ENCODE data around the gene DR1. TPM values are rescaled to one million over a fixed set of nuclear protein-coding genes. Genes with fewer than 3 reads are reported as not detected.
"Not testable (repeated sequence)": the region's sequence is repeated elsewhere in the genome, so short reads cannot be mapped to it uniquely, and the experiment has no call there.

The DR1 gene
- total RNA-seq, 1 experiment from 2014 or later: 77.2 TPM

GRCh38 chr1:93384656-93385055 lies 38.9 kb downstream of the DR1 start:
- no peak for TF ChIP-seq CTCF (conservative IDR thresholded peaks at IDR 0.05; ENCODE audit: low read depth, low read length)
- no peaks in the 10 kb centered on the region for H3K4me1 ChIP-seq (ENCODE audit: insufficient read depth, low read length, poor library complexity, severe bottlenecking)
- H3K27me3 ChIP-seq (replicated peaks; ENCODE audit: insufficient read depth, low read depth, low read length, poor library complexity): no peaks in the 10 kb centered on the region
- no TSS peak for BruUV-seq (replicated peaks)
- peaks cover 10% of the 10 kb centered on the region for H3K9me3 ChIP-seq (ENCODE audit: low read depth, low read length, poor library complexity, severe bottlenecking)
- POLR2A ChIA-PET (ENCODE audit: low non-redundant PET): no interaction called here
- CTCF ChIA-PET: no interaction called here
- no peak overlapping the region for H3K4me3 ChIP-seq (ENCODE audit: low read depth, low read length, poor library complexity, severe bottlenecking)
- intact Hi-C loops (cut with micrococcal nuclease; ENCODE audit: unreplicated experiment): no loop called here
- H3K36me3 ChIP-seq (ENCODE audit: insufficient read depth, low read length, poor library complexity, severe bottlenecking): no peaks in the 10 kb centered on the region
- DNase-seq (ENCODE audit: low spot score): no peak
- H3K27ac ChIP-seq (ENCODE audit: low read depth, low read length, poor library complexity, severe bottlenecking): no peak overlapping the region

- intact Hi-C loops (cut with micrococcal nuclease; ENCODE audit: unreplicated experiment); H3K4me1 ChIP-seq (ENCODE audit: insufficient read depth, low read length, poor library complexity, severe bottlenecking); H3K9me3 ChIP-seq (ENCODE audit: low read depth, low read length, poor library complexity, severe bottlenecking); H3K4me3 ChIP-seq (ENCODE audit: low read depth, low read length, poor library complexity, severe bottlenecking); BruUV-seq (replicated peaks); H3K36me3 ChIP-seq (ENCODE audit: insufficient read depth, low read length, poor library complexity, severe bottlenecking); H3K27ac ChIP-seq (ENCODE audit: low read depth, low read length, poor library complexity, severe bottlenecking); POLR2A ChIA-PET (ENCODE audit: low non-redundant PET); CTCF ChIA-PET; DNase-seq (ENCODE audit: low spot score); H3K27me3 ChIP-seq (replicated peaks; ENCODE audit: insufficient read depth, low read depth, low read length, poor library complexity): not testable (repeated sequence)
Observed at GRCh38 chr1:93386268-93386667, 40.6 kb downstream of the DR1 start.

GRCh38 chr1:93394514-93394913 lies 48.8 kb downstream of the DR1 start:
- Histone ChIP-seq H3K27ac (ENCODE audit: low read depth, low read length, poor library complexity, severe bottlenecking) (no peak overlapping the region), H3K4me3 (ENCODE audit: low read depth, low read length, poor library complexity, severe bottlenecking) (no peak overlapping the region), H3K9me3 (ENCODE audit: low read depth, low read length, poor library complexity, severe bottlenecking) (no peaks in the 10 kb centered on the region), H3K36me3 (ENCODE audit: insufficient read depth, low read length, poor library complexity, severe bottlenecking) (no peaks in the 10 kb centered on the region), H3K4me1 (ENCODE audit: insufficient read depth, low read length, poor library complexity, severe bottlenecking) (no peaks in the 10 kb centered on the region), H3K27me3 (replicated peaks; ENCODE audit: insufficient read depth, low read depth, low read length, poor library complexity) (no peaks in the 10 kb centered on the region)
- TF ChIP-seq CTCF (conservative IDR thresholded peaks at IDR 0.05; ENCODE audit: low read depth, low read length) (no peak), EZH2 (IDR thresholded peaks at IDR 0.05; ENCODE audit: borderline replicate concordance, low read depth, low read length, poor library complexity, severe bottlenecking) (no peak)
- no TSS peak for BruUV-seq (replicated peaks)
- intact Hi-C loops (cut with micrococcal nuclease; ENCODE audit: unreplicated experiment): no loop called here
- no peak for DNase-seq (ENCODE audit: low spot score)
- ChIA-PET POLR2A (ENCODE audit: low non-redundant PET) (no interaction called here), CTCF (no interaction called here)

GRCh38 chr1:93395195-93395594 lies 49.5 kb downstream of the DR1 start:
- ChIA-PET CTCF (no interaction called here), POLR2A (ENCODE audit: low non-redundant PET) (no interaction called here)
- Histone ChIP-seq H3K4me1 (ENCODE audit: insufficient read depth, low read length, poor library complexity, severe bottlenecking) (no peaks in the 10 kb centered on the region), H3K4me3 (ENCODE audit: low read depth, low read length, poor library complexity, severe bottlenecking) (no peak overlapping the region), H3K27ac (ENCODE audit: low read depth, low read length, poor library complexity, severe bottlenecking) (no peak overlapping the region), H3K36me3 (ENCODE audit: insufficient read depth, low read length, poor library complexity, severe bottlenecking) (no peaks in the 10 kb centered on the region), H3K27me3 (replicated peaks; ENCODE audit: insufficient read depth, low read depth, low read length, poor library complexity) (no peaks in the 10 kb centered on the region), H3K9me3 (ENCODE audit: low read depth, low read length, poor library complexity, severe bottlenecking) (no peaks in the 10 kb centered on the region)
- intact Hi-C loops (cut with micrococcal nuclease; ENCODE audit: unreplicated experiment): no loop called here
- no TSS peak for BruUV-seq (replicated peaks)
- no peak for DNase-seq (ENCODE audit: low spot score)
- no peak for TF ChIP-seq CTCF (conservative IDR thresholded peaks at IDR 0.05; ENCODE audit: low read depth, low read length)
- TF ChIP-seq EZH2 (IDR thresholded peaks at IDR 0.05; ENCODE audit: borderline replicate concordance, low read depth, low read length, poor library complexity, severe bottlenecking): no peak

All from A673 (cell line).